Measurements from ENCODE around the gene TTLL6.

- TF ChIP-seq CTCF (IDR thresholded peaks at IDR 0.05; ENCODE audit: low read depth, low read length, poor library complexity, severe bottlenecking) (no peak), EZH2phosphoT487 (IDR thresholded peaks at IDR 0.05; ENCODE audit: borderline replicate concordance, low read length) (no peak)
Measured at GRCh38 chr17:48720266-48721008, 96.6 kb downstream of the TTLL6 start.

Measured in DOHH2 (cell line).